ENCODE results near the gene TPPP2. TPM values are rescaled to one million over a fixed set of nuclear protein-coding genes. Genes with fewer than 3 reads are reported as not detected.

The TPPP2 gene
- total RNA-seq, 2 experiments from 2014 or later: not detected

- H3K4me1 ChIP-seq (ENCODE audit: insufficient read depth, low read length, poor library complexity, severe bottlenecking): no peaks in the 10 kb centered on the region
- BruUV-seq (replicated peaks): no TSS peak
- H3K9me3 ChIP-seq (ENCODE audit: low read length): no peaks in the 10 kb centered on the region
- H4K20me1 ChIP-seq (ENCODE audit: insufficient read depth, low read length): no peaks in the 10 kb centered on the region
- DNase-seq (ENCODE audit: low spot score): no peak
- no peaks in the 10 kb centered on the region for H3K9me2 ChIP-seq (ENCODE audit: insufficient read depth, low read length)
- intact Hi-C loops (cut with micrococcal nuclease; ENCODE audit: unreplicated experiment): loop anchor here (2.0 kb wide), 2 partner anchors 27 to 71 kb away; no protein-coding TSS in a partner anchor
- ChIA-PET CTCF (ENCODE audit: unreplicated experiment) (no interaction called here), POLR2A (interaction anchor here (0.5 to 0.7 kb wide), 2 partner anchors 27 to 521 kb away, joined by 3 read pairs; no protein-coding TSS in a partner anchor)
- no peak within 1 kb of the TSS for H2AFZ ChIP-seq (ENCODE audit: low read length)
- H3K27ac ChIP-seq (ENCODE audit: low read depth, low read length, poor library complexity, severe bottlenecking): no peak within 1 kb of the TSS
- no peaks in the 10 kb centered on the region for H3K79me2 ChIP-seq (ENCODE audit: insufficient read depth, low read depth, low read length)
- no peaks in the 10 kb centered on the region for H3K36me3 ChIP-seq (ENCODE audit: insufficient read depth, low read length)
- H3K4me3 ChIP-seq (ENCODE audit: low read depth, low read length, poor library complexity, severe bottlenecking): no peak within 1 kb of the TSS
- TF ChIP-seq EZH2phosphoT487 (IDR thresholded peaks at IDR 0.05; ENCODE audit: borderline replicate concordance, low read depth, low read length) (no peak), CTCF (conservative IDR thresholded peaks at IDR 0.05; ENCODE audit: low read length) (no peak)
- H3K4me2 ChIP-seq (ENCODE audit: low read length): no peak within 1 kb of the TSS
Observed at GRCh38 chr14:21041676-21042433, 11.8 kb downstream of the TPPP2 start, which contains the start of gene RNASE7. Gene RNASE7 (plus strand): TSS chr14:21042362. CDS start chr14:21042993, 631 bp downstream.

- CTCF ChIA-PET (ENCODE audit: unreplicated experiment): no interaction called here
- BruUV-seq (replicated peaks): no TSS peak
- H2AFZ ChIP-seq (ENCODE audit: low read length): no peak overlapping the region
Observed at GRCh38 chr14:21042918-21043317, 12.9 kb downstream of the TPPP2 start.

More at GRCh38 chr14:21042918-21043317, 12.9 kb downstream of the TPPP2 start:
- Histone ChIP-seq H3K9me2 (ENCODE audit: insufficient read depth, low read length) (no peaks in the 10 kb centered on the region), H4K20me1 (ENCODE audit: insufficient read depth, low read length) (no peaks in the 10 kb centered on the region), H3K4me3 (ENCODE audit: low read depth, low read length, poor library complexity, severe bottlenecking) (no peak overlapping the region), H3K4me2 (ENCODE audit: low read length) (no peak overlapping the region), H3K4me1 (ENCODE audit: insufficient read depth, low read length, poor library complexity, severe bottlenecking) (no peaks in the 10 kb centered on the region), H3K27ac (ENCODE audit: low read depth, low read length, poor library complexity, severe bottlenecking) (no peak overlapping the region), H3K9me3 (ENCODE audit: low read length) (no peaks in the 10 kb centered on the region), H3K36me3 (ENCODE audit: insufficient read depth, low read length) (no peaks in the 10 kb centered on the region), H3K79me2 (ENCODE audit: insufficient read depth, low read depth, low read length) (no peaks in the 10 kb centered on the region)
- no peak for DNase-seq (ENCODE audit: low spot score)
- POLR2A ChIA-PET: interaction anchor here (0.5 to 0.8 kb wide), 2 partner anchors 11 to 523 kb away, joined by 3 to 4 read pairs; no protein-coding TSS in a partner anchor
- TF ChIP-seq EZH2phosphoT487 (IDR thresholded peaks at IDR 0.05; ENCODE audit: borderline replicate concordance, low read depth, low read length) (no peak), CTCF (conservative IDR thresholded peaks at IDR 0.05; ENCODE audit: low read length) (no peak)
- intact Hi-C loops (cut with micrococcal nuclease; ENCODE audit: unreplicated experiment): no loop called here
